ENCODE results near the gene MS4A12.
"Not testable (repeated sequence)": the region's sequence is repeated elsewhere in the genome, so short reads cannot be mapped to it uniquely, and the experiment has no call there.

MS4A12 gene

DNA sequence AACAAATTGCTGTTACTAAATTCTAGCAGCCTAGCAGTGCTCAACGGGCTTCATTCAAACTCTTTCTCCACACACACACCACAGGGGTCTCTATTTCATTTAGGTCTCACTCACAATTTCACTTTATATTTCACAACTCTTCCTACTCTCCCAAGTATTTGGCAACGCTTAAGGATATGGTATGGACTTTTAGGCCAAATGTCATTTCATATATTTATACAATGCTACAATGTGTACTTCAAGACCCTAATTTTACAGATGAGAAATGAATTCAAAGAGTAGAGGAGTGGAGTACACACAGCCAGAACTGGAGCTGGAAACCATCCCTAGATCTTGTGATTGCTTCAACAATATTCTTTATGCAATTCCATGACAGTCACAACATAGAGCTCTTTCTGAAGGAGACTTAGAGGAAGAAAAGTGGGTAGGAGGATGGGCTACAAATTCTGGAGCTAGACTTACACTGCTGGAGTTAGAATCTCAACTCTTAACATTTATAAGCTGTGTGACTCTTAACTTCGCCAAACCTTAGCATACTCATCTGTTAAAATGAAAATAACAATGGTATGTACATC, 20.2 kb downstream of the MS4A12 start:
- DNase-seq (ENCODE audit: low read depth) = no peak

DNA sequence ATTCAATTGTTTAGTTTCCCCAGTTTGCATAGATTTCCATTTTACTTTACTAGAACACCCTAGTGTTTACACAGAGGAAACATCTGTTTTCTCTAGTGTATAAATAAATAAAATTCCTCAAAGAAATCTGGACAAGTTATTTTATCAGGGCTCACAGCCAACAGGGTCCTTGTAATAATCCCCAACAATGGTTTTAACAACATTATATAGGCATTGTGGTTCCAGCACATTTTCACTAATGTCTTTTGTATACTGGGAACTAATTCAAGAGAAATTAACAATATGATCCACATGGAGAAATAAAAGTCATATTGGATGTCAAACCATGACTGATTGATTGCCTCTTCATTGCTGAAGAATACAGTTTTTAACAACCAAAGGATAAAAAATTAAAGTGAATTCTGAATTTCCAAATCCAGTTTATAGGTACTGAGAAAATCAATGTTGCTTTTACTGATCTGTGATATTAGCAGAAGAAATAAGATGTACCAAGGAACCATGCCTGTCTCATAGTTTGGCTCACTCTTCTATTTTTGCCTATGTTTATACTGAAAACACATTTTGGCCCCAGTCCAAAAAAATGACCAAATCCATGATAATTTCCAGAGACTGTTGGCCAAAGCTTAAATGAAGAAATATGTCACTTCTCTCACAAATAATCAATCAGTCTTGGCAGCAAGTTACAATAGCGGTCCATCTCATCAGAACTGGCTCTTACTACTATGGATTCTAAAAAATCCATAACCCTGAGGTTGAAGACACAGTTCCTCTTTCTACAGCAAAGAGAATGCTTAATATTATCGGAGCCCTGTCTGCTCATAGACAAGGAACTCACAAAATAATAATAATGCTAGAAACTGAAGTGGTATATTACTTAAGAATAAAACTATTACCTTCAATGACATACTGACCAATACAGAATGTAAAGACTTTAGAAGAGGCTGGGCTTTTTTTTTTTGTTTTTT, 21.2 kb downstream of the MS4A12 start:
- DNase-seq (ENCODE audit: low read depth) = no peak

DNA sequence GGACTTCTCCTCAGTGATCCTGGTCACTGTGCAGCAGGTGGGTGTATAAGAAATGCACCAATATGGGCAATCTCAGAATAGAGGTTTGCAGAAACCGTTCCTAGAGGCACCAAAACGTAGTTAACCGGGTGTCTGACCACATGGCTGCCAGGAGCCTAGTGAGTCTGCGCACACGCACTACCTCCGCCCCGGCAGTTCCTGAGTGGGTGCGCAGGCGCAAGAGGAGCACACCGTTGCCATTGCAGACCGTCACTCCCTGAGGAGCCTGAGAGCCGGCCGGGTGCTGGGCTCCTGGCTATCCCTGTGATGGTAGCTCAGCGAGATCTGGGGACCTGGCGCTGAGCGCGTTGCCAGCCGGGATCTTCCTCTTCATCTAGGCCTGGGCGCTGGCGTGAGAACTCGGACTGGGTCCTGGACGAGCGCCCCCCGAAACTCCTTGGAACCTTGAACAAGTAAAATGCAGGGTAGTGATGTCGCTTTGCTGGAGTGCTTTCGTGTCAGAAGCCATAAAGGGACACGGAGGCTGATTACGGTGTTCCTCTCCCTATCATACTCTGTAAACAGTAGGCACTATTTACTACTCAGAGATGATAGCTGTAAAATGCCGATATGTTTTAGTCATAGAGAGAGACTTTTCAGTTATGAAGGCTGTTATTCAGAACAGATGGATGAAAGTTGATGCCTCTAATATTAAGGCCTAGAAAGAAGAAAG, 22.7 kb downstream of the MS4A12 start, which contains the start of gene MS4A13:
TSS of gene MS4A13 (plus strand) at position 249 of the 712 bp plus-strand sequence. CDS start 2,692 bp downstream, outside the sequence.
- DNase-seq (ENCODE audit: low read depth) = no peak

DNA sequence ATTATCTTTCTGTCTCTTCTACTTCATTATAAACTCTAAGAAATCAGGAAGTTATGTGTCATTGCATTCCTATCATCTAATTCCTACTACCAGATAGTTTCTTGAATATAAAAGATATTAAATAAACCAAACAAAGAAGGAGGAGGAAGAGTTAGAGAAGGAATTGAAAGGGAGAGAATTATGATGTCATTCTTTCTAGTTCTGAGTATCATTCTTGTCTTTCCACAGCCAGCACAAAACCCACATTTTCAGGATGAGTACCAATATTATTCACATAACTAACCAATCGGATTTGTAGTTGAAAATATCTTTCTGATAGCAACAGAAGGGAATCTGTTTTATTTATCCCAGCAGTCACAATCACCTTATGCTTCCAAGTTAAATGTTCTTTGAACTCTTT, 35.9 kb downstream of the MS4A12 start:
- no peak for DNase-seq (ENCODE audit: low read depth)

DNA sequence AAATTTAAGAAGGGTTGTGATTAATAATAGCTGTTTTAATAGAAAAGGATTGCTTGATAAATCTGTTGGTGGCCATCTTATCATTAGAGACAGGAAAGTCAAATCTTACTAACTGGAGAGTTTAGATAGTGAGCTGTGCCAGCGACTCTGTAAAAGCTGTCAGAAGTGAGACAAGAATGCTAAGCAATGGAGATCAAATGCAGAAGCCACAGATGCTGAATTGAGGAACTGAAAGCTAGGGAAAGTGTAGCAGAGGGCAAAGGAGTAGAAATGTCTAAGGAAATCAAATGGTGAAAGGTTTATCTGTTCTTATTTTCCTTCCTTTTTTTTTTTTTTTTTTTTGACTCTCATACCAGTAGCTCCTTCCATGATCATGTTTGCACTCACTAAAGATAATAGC, 36.4 kb downstream of the MS4A12 start:
- DNase-seq (ENCODE audit: low read depth) = no peak

DNA sequence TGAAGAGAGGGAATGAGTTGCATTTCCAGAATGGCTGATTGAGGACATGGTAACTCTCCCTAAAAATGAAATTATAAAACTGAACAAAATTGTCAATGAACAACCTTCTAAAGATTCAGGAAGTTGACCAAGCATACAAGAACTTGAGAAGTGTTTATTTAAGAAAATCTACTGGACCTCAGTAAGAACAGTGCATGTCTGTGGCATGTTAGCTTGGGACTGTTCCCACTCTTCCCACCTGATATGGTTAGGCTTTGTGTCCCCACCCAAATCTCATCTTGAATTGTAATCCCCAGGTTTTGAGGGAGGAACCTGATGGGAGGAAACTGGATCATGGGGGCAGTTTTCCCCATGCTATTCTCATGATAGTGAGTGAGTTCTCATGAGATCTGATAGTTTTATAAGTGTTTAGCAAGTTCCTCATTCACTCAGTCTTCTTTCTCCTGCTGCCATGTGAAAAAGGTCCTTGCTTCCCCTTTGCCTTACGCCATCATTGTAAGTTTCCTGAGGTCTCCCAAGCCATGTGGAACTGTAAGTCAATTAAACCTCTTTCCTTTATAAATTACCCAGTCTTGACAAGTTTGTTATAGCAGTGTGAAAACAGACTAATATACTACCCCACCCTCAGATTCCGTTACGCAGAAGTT, 38.0 kb downstream of the MS4A12 start:
- DNase-seq (ENCODE audit: low read depth) = no peak

DNA sequence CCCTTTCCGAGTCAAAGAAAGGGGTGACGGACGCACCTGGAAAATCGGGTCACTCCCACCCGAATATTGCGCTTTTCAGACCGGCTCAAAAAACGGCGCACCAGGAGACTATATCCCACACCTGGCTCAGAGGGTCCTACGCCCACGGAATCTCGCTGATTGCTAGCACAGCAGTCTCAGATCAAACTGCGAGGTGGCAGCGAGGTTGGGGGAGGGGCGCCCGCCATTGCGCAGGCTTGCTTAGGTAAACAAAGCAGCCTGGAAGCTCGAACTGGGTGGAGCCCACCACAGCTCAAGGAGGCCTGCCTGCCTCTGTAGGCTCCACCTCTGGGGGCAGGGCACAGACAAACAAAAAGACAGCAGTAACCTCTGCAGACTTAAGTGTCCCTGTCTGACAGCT, 39.8 kb downstream of the MS4A12 start:
- not testable (repeated sequence) for DNase-seq (ENCODE audit: low read depth)

DNA sequence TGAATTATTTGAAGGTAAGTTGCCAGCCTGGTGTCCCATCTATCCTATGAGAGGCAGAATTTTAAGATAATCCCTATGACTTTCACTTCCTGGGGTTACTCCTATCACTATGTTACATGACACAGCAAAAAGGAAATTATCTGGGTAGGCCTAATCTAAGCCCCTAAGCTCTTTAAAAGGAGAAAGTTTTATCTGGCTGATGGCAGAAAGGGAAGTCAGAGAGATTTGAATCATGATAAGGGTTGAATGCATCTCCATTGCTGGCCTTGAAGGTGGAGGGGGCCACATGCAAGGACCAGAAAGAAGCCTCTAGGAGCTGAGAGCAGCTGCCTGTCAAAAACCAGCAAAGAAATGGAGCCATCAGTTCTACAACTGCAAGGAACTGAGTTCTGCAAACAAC, 46.0 kb downstream of the MS4A12 start:
- DNase-seq (ENCODE audit: low read depth) = not testable (repeated sequence)

DNA sequence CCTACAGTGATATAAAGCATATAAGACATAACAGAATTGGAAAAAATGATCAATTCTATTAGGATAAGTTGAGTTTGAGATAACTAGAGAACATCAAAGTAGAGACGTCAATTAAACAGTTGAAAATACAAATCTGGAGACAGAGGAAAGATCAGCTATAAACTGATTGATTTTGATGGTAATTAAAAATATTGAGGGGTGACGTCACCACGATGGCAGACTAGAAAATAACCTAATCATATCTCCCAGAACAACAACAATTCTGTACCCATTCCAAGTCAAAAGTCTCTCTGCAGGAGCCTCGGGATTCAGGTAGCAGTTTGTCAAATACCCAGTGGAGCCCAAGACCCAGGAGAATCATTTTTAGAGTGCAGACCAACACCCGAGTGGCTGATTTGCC, 51.5 kb downstream of the MS4A12 start:
- no peak for DNase-seq (ENCODE audit: low read depth)

Data from GM04503 (cell line).